Tibial artery (tissue), 4 donors: ENCODE results near the gene TMEM129.

ENCODE experiments used
- DNase-seq, 2 donors: peaks; one replicate each; pipeline ENCODE4 v3.0.0-alpha.2; 2019
- H3K27ac ChIP-seq, 2 donors: fragments of 200-600 bp; sonication (generic) in 1 of 2; 1 replicate in 1 of 2; 2 replicates in 1 of 2; pipeline ENCODE4 v1.5.1; 2018 to 2019; ENCODE audit warnings: mild to moderate bottlenecking in 1 of 2
- H3K27me3 ChIP-seq, 2 donors: fragments of 200-600 bp; sonication (generic) in 1 of 2; one replicate each; pipeline versions ENCODE4 v1.5.1 to v1.6.0; 2016 to 2019
- H3K36me3 ChIP-seq, 3 donors: fragments of 200-600 bp; sonication (generic) in 2 of 3; one replicate each; pipeline ENCODE4 v1.5.1; 2016 to 2019; ENCODE audit warnings: mild to moderate bottlenecking in 2 of 3
- H3K4me1 ChIP-seq, 4 donors: fragments of 200-600 bp; sonication (generic) in 2 of 4; 1 replicate in 3 of 4; 2 replicates in 1 of 4; pipeline ENCODE4 v1.5.1; 2016 to 2019
- H3K4me3 ChIP-seq, 2 donors: fragments of 200-600 bp; sonication (generic) in 1 of 2; 1 replicate in 1 of 2; 2 replicates in 1 of 2; pipeline ENCODE4 v1.5.1; 2018 to 2019; ENCODE audit warnings: mild to moderate bottlenecking in 2 of 2
- H3K9me3 ChIP-seq, 3 donors: fragments of 200-600 bp; sonication (generic) in 1 of 3; one replicate each; pipeline ENCODE4 v1.5.1; 2016 to 2019
- CTCF ChIP-seq, 2 experiments: fragments of 200-600 bp in 1 of 2; fragments of 450-650 bp in 1 of 2; IDR thresholded peaks; one replicate each; pipeline ENCODE4 v1.5.1; 2017 to 2019; ENCODE audit warnings: antibody characterized with exemption in 2 of 2, mild to moderate bottlenecking in 1 of 2, moderate library complexity in 1 of 2
- intact Hi-C: fragments of 100-400 bp; cut with DNase I; formaldehyde crosslinking; loops from one replicate; pipeline ENCODE4 v1.15.0; 2023; ENCODE audit warnings: low total_unique reads

TMEM129 gene

DNA sequence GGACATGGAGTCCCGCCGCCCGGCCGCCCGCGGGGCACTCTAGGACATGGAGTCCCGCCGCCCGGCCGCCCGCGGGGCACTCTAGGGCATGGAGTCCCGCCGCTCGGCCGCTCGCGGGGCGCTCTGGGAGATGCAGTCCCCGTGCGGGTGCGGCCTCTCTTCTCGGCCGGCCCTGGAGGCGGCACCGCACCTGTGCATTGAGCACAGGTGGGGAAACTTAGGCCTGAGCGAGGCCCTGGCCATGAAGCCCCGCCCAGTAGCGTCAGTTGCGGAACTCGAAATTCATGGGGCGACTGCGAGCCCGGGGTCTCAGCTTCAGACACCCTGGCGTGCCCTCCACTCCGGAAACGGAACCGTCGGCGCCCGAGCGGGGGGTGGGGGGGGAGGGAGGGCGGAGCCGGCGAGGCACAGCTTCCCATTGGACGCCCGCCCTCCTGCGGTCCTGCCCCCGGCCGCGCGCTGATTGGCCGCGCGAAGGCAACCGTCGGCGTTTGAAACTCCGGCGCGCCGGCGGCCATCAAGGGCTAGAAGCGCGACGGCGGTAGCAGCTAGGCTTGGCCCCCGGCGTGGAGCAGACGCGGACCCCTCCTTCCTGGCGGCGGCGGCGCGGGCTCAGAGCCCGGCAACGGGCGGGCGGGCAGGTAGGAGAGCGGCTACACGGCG is at the start of gene TMEM129, which contains the start of gene TACC3:
Gene TMEM129, minus strand, starts transcription at position 321 of the 663 bp plus-strand sequence. CDS start 486 bp downstream, outside the sequence.
Gene TACC3, plus strand, starts transcription at position 519 of the 663 bp plus-strand sequence. CDS start 1,901 bp downstream, outside the sequence.
- intact Hi-C loops = no loop called here
- Histone ChIP-seq H3K36me3 (peaks cover 0 to 23% (median 18%) of the 10 kb centered on the region in 3 donors), H3K9me3 (no peaks in the 10 kb centered on the region), H3K4me1 (peaks cover 0 to 45% (median 27%) of the 10 kb centered on the region in 4 donors), H3K27me3 (no peaks in the 10 kb centered on the region), H3K4me3 (peak within 1 kb of the TSS; percentile 66 to 74), H3K27ac (peak within 1 kb of the TSS; percentile 85 to 89)
- DNase-seq = peak; percentile 89 to 96
- no peak for TF ChIP-seq CTCF (IDR thresholded peaks at IDR 0.05)

GRCh38 chr4:1770791-1771231 is 49.7 kb upstream of the TMEM129 start:
- no peak for TF ChIP-seq CTCF (IDR thresholded peaks at IDR 0.05)
- Histone ChIP-seq H3K27ac (no peak overlapping the region), H3K4me1 (peaks cover 0 to 18% (median 11%) of the 10 kb centered on the region in 4 donors), H3K9me3 (no peaks in the 10 kb centered on the region), H3K4me3 (no peak overlapping the region), H3K36me3 (no peaks in the 10 kb centered on the region), H3K27me3 (peaks cover 0 to 65% of the 10 kb centered on the region in 2 donors)
- intact Hi-C loops = no loop called here
- no peak for DNase-seq

GRCh38 chr4:1770245-1770644 is 49.1 kb upstream of the TMEM129 start:
- Histone ChIP-seq H3K9me3 (no peaks in the 10 kb centered on the region), H3K4me1 (peaks cover 0 to 18% (median 11%) of the 10 kb centered on the region in 4 donors), H3K27me3 (peaks cover 0 to 70% of the 10 kb centered on the region in 2 donors), H3K4me3 (no peak overlapping the region), H3K27ac (no peak overlapping the region), H3K36me3 (no peaks in the 10 kb centered on the region)
- intact Hi-C loops = no loop called here
- TF ChIP-seq CTCF (IDR thresholded peaks at IDR 0.05) = no peak
- no peak for DNase-seq

DNA sequence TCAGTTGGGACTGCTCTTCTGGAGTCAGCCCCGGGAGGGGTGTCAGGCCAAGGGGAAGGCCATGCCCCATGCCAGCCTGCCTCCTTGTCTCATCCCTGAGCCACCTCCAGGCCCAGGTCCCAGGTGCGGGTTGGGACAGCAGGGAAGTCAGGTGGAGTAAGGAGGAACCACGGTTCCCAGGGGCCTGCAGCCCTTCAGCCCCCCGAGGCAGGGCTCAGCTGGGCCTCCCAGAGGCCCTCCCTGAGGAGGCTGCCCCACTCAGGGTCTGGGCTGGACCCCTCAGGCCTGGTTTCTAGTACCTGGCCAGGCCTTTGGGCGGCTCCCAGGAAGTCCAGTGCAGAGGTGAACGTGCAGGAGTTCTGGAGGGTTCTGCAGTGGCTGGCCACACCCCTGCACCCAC is 48.6 kb upstream of the TMEM129 start:
- H3K27me3 ChIP-seq = peaks cover 0 to 76% of the 10 kb centered on the region in 2 donors
- intact Hi-C loops = no loop called here
- TF ChIP-seq CTCF (IDR thresholded peaks at IDR 0.05) = no peak
- no peaks in the 10 kb centered on the region for H3K9me3 ChIP-seq
- no peaks in the 10 kb centered on the region for H3K36me3 ChIP-seq
- H3K4me3 ChIP-seq = no peak overlapping the region
- no peak overlapping the region for H3K27ac ChIP-seq
- H3K4me1 ChIP-seq = peaks cover 0 to 18% (median 11%) of the 10 kb centered on the region in 4 donors
- DNase-seq = no peak

- DNase-seq = no peak
- no peaks in the 10 kb centered on the region for H3K36me3 ChIP-seq
- no peak overlapping the region for H3K4me3 ChIP-seq
- H3K27ac ChIP-seq = no peak overlapping the region
- no peak for TF ChIP-seq CTCF (IDR thresholded peaks at IDR 0.05)
- H3K9me3 ChIP-seq = no peaks in the 10 kb centered on the region
- H3K27me3 ChIP-seq = peaks cover 0 to 81% of the 10 kb centered on the region in 2 donors
- peaks cover 3 to 25% (median 18%) of the 10 kb centered on the region in 4 donors for H3K4me1 ChIP-seq
- intact Hi-C loops = no loop called here
These were observed 47.4 kb upstream of the TMEM129 start for GRCh38 chr4:1768367-1769034.
